Muscle layer of colon (tissue), 2 donors: ENCODE measurements around the gene SYT8.
"Not testable (repeated sequence)": the region's sequence is repeated elsewhere in the genome, so short reads cannot be mapped to it uniquely, and the experiment has no call there.

Experiments used
- H3K27ac ChIP-seq: one replicate; pipeline ENCODE4 v1.7.0; 2013; ENCODE audit warnings: low read depth, mild to moderate bottlenecking, low read length, moderate library complexity
- H3K27me3 ChIP-seq, 2 donors: one replicate each; pipeline ENCODE4 v1.7.0; 2013; ENCODE audit warnings: low read length in 2 of 2, mild to moderate bottlenecking in 2 of 2; ENCODE audit not compliant: insufficient read depth in 2 of 2, control insufficient read depth in 1 of 2
- H3K36me3 ChIP-seq: one replicate; pipeline ENCODE4 v1.7.0; 2013; ENCODE audit warnings: mild to moderate bottlenecking, low read length; ENCODE audit not compliant: insufficient read depth
- H3K4me1 ChIP-seq: one replicate; pipeline ENCODE4 v1.7.0; 2013; ENCODE audit warnings: mild to moderate bottlenecking, low read length; ENCODE audit not compliant: insufficient read depth
- H3K4me3 ChIP-seq, 2 donors: one replicate each; pipeline ENCODE4 v1.7.0; 2013; ENCODE audit warnings: low read length in 2 of 2, low read depth in 1 of 2, mild to moderate bottlenecking in 1 of 2, moderate library complexity in 1 of 2
- H3K9ac ChIP-seq: one replicate; pipeline ENCODE4 v1.7.0; 2013; ENCODE audit warnings: low read length
- H3K9me3 ChIP-seq: one replicate; pipeline ENCODE4 v1.7.0; 2013; ENCODE audit warnings: mild to moderate bottlenecking, low read length
- donor health status: abdominal sarcoma.
- donor health status: Adenocarcinoma of cecum.

Gene SYT8

GRCh38 chr11:1875093-1875850, 40.5 kb downstream of the SYT8 start:
- Histone ChIP-seq H3K4me3 (no peak overlapping the region), H3K36me3 (no peaks in the 10 kb centered on the region), H3K27ac (no peak overlapping the region), H3K4me1 (peaks cover 21% of the 10 kb centered on the region), H3K9ac (no peak overlapping the region), H3K27me3 (peaks cover 0 to 10% of the 10 kb centered on the region in 2 donors), H3K9me3 (no peaks in the 10 kb centered on the region)

DNA sequence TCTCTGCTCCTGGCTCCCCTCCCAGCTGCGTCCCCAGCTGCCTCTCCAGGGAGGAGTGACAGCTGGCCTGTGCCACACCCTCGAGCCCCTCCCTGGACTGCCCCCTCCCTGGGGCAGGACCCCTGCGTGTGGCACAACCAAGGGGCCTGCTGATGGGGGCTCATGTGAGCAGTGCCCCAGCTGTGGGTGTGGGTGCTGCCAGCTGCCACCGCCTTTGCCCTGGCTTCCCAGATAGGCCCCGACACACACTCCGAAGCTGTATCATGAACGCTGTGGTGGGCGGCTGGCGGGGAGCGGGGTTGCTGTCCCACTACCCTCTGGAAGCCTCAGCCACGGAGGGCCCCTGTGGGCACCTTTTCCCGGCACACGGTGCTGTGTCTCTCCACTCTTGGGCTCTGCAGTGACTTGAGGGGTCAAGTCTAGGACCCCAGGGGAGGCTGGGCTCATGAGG, 41.1 kb downstream of the SYT8 start:
- not testable (repeated sequence) for H3K9ac ChIP-seq, H3K4me3 ChIP-seq, H3K9me3 ChIP-seq, H3K36me3 ChIP-seq, H3K27me3 ChIP-seq
- H3K27ac ChIP-seq: peak overlapping the region; percentile 66
- H3K4me1 ChIP-seq: peaks cover 22% of the 10 kb centered on the region

- Histone ChIP-seq H3K9ac (no peak overlapping the region), H3K27ac (peak overlapping the region; percentile 66), H3K4me1 (peaks cover 26% of the 10 kb centered on the region), H3K36me3 (no peaks in the 10 kb centered on the region), H3K27me3 (peaks cover 0 to 2% of the 10 kb centered on the region in 2 donors), H3K9me3 (no peaks in the 10 kb centered on the region), H3K4me3 (no peak overlapping the region)
Observed at GRCh38 chr11:1876361-1877063, 41.7 kb downstream of the SYT8 start.

DNA sequence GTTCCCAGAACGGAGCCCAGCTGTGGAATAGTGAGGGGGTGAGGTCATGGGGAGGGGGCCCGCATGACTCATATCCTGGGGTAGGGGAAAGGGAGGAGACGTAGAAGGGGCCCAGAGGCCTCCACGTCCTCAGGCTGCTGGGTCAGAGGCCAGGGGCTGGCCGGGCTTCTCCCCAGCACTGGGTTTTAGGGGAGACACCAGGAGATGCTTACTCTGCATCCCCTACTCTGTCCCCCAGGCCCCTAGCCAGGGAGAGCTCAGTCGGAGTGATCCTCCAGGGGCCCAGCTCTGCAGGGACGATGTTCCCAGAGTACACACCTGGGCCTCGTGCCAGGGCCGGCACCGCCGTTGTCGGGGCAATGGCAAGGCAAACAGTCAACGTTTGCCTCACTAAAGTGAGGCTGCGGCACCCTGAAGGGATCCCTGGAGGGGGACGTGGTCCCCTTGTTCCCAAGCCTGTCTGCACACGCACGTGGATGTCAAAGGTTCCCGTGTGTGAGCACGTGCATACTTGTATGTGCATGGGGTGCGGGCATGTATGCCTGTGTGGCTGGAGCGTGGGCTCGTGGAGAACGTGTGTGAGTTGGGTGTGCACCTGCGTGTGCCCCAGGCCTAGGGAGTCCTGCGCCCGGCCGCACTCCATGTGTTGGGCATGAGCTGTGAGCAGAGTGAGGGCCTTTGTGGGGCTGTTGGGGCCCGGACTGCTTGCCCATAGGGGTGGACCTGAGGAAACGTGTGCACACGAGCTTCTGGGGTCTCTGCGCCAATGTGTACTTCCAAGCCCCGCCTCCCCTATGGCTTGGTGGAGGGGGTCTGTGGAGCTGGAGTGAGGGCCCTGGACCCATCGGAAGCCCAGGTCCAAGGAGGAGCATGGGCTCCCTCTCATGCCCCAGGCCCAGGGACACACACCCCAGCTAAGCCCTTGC, 42.7 kb downstream of the SYT8 start:
- Histone ChIP-seq H3K36me3 (no peaks in the 10 kb centered on the region), H3K27ac (peak overlapping the region; percentile 66), H3K4me1 (peaks cover 26% of the 10 kb centered on the region), H3K9me3 (no peaks in the 10 kb centered on the region), H3K27me3 (no peaks in the 10 kb centered on the region), H3K9ac (no peak overlapping the region), H3K4me3 (no peak overlapping the region)

- no peaks in the 10 kb centered on the region for H3K36me3 ChIP-seq
- H3K4me3 ChIP-seq: no peak overlapping the region
- peaks cover 26% of the 10 kb centered on the region for H3K4me1 ChIP-seq
- peak overlapping the region; percentile 63 for H3K27ac ChIP-seq
- H3K9ac ChIP-seq: no peak overlapping the region
- H3K27me3 ChIP-seq: no peaks in the 10 kb centered on the region
- H3K9me3 ChIP-seq: no peaks in the 10 kb centered on the region
Observed at GRCh38 chr11:1878137-1879031, 43.6 kb downstream of the SYT8 start.

DNA sequence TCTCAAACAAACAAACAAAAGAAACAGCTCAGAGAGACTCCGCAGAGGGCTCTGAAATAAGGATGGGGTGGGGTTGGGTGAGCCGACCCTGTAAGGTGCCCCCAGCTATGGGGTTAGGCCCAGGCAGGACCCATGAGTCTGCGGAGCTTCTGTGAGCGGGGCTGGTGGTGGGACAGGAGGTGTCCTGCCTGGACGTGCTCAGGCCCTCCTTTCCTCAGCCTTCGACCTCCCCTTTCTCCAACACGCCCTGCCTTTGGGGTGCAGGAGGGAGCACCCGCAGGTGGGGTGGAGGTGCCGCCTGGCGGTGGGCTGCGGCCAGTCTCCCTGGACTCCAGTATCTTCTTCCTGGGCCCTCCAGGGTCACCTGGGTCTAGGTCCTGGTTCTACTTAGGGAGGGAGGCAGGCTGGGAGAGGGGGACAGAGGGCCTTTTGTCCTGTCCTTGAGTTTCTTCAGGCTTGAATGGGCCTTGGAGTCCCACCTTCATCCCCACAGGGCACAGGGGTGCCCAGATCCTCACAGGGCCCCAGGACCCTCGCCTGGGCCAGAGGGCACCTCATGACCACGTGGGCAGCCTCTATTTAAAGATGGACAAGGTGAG, 44.7 kb downstream of the SYT8 start:
- Histone ChIP-seq H3K27ac (no peak overlapping the region), H3K4me3 (no peak overlapping the region), H3K27me3 (no peaks in the 10 kb centered on the region), H3K9me3 (no peaks in the 10 kb centered on the region), H3K36me3 (peaks cover 1% of the 10 kb centered on the region), H3K9ac (no peak overlapping the region), H3K4me1 (peaks cover 26% of the 10 kb centered on the region)

DNA sequence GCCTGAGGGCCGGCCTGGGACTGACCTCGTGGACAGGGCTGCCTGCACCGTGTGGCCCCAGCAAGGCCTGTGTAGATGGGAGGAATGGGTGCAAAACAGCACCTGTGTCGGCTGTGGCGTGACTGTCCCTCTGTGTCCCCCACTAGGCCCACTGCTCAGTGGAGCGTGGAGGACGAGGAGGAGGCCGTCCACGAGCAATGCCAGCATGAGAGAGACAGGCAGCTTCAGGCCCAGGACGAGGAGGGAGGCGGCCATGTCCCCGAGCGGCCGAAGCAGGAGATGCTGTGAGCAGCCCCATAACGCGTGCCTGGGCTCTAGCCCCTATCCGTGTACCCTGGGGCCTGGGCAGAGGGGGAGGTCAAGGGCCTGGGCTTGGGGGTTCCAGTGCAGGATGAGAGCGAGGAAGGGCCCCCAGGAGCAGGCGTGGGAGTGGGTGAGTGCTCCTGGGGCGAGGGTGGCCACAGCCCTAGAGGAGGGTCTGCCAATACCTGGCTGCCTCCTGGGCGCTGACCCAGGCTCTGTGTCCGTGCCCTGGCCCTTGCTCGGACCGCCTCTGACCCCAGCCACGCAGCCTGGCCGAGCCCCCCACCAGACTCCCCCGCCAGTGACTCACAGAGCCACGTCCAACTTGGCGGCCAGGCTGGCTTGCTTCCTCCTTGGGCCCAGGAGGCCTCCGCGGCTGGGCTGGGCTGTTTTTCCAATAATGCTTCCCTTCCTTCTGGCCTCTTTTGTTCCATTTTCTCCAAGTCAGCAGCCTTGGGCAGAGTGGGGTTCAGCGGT, 45.3 kb downstream of the SYT8 start:
- Histone ChIP-seq H3K4me1 (peaks cover 26% of the 10 kb centered on the region), H3K9me3 (no peaks in the 10 kb centered on the region), H3K27ac (peak overlapping the region; percentile 49), H3K36me3 (peaks cover 5% of the 10 kb centered on the region), H3K27me3 (no peaks in the 10 kb centered on the region), H3K4me3 (no peak overlapping the region), H3K9ac (no peak overlapping the region)

DNA sequence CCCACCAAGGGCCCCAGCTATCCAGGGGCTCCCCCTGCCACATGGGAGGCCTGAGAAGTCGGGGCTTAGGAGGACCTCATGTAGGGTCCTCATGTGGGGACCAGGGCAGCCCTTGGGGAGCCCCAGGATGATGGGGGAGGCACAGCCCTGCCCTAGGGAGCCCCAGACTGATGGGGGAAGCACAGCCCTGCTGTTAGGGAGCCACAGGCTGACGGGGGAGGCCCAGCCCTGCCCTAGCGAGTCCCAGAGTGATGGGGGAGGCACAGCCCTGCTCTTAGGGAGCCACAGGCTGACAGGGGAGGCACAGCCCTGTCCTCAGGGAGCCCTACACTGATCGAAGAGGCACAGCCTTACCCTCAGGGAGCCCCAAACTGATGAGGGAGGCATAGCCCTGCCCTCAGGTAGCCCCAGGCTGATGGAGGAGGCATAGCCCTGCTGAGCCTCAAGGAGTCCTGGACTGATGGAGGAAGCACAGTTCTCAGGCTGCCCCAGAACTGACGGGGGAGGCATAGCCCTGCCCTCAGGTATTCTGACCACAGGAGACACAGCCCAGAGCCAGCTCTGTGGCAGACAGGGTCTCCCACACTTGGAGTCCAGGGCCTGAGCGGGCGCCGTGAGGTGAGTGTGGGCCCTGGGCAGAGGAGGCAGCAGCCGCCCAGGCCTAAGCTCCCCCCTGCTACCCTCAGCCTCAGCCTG, 46.1 kb downstream of the SYT8 start:
- H3K27ac ChIP-seq: peak overlapping the region; percentile 49
- no peaks in the 10 kb centered on the region for H3K27me3 ChIP-seq
- no peaks in the 10 kb centered on the region for H3K9me3 ChIP-seq
- no peak overlapping the region for H3K4me3 ChIP-seq
- H3K36me3 ChIP-seq: peaks cover 5% of the 10 kb centered on the region
- H3K4me1 ChIP-seq: peaks cover 26% of the 10 kb centered on the region
- H3K9ac ChIP-seq: no peak overlapping the region

- H3K36me3 ChIP-seq: peaks cover 5% of the 10 kb centered on the region
- H3K9ac ChIP-seq: no peak overlapping the region
- H3K27me3 ChIP-seq: no peaks in the 10 kb centered on the region
- peak overlapping the region; percentile 49 for H3K27ac ChIP-seq
- no peak overlapping the region for H3K4me3 ChIP-seq
- no peaks in the 10 kb centered on the region for H3K9me3 ChIP-seq
- H3K4me1 ChIP-seq: peaks cover 22% of the 10 kb centered on the region
Observed at GRCh38 chr11:1881442-1882264, 46.9 kb downstream of the SYT8 start.
